ENCODE data around the gene ACOT12.
"Not testable (repeated sequence)": the region's sequence is repeated elsewhere in the genome, so short reads cannot be mapped to it uniquely, and the experiment has no call there.

Gene ACOT12

GRCh38 chr5:81337803-81338202 is 56.1 kb downstream of the ACOT12 start:
- no peak for DNase-seq (ENCODE audit: low read depth)

GRCh38 chr5:81336556-81336955 is 57.4 kb downstream of the ACOT12 start:
- no peak for DNase-seq (ENCODE audit: low read depth)

- DNase-seq (ENCODE audit: low read depth), result no peak
Measured at GRCh38 chr5:81335946-81336345, 58.0 kb downstream of the ACOT12 start.

GRCh38 chr5:81334304-81335061 is 59.5 kb downstream of the ACOT12 start:
- no peak for DNase-seq (ENCODE audit: low read depth)

- DNase-seq (ENCODE audit: low read depth), result no peak
Measured at GRCh38 chr5:81326554-81326953, 67.4 kb downstream of the ACOT12 start.

GRCh38 chr5:81317536-81317935 is 76.4 kb downstream of the ACOT12 start:
- no peak for DNase-seq (ENCODE audit: low read depth)

GRCh38 chr5:81316571-81316970 is 77.4 kb downstream of the ACOT12 start:
- DNase-seq (ENCODE audit: low read depth), result no peak

- no peak for DNase-seq (ENCODE audit: low read depth)
Measured at GRCh38 chr5:81315830-81316229, 78.1 kb downstream of the ACOT12 start.

GRCh38 chr5:81315336-81315735 is 78.6 kb downstream of the ACOT12 start:
- DNase-seq (ENCODE audit: low read depth), result no peak

- no peak for DNase-seq (ENCODE audit: low read depth)
Measured at GRCh38 chr5:81314581-81314980, 79.4 kb downstream of the ACOT12 start.

- DNase-seq (ENCODE audit: low read depth), result no peak
Measured at GRCh38 chr5:81313686-81314085, 80.2 kb downstream of the ACOT12 start.

- no peak for DNase-seq (ENCODE audit: low read depth)
Measured at GRCh38 chr5:81313278-81313677, 80.7 kb downstream of the ACOT12 start.

- DNase-seq (ENCODE audit: low read depth), result no peak
Measured at GRCh38 chr5:81310402-81311063, 83.4 kb downstream of the ACOT12 start.

GRCh38 chr5:81308836-81309235 is 85.1 kb downstream of the ACOT12 start:
- no peak for DNase-seq (ENCODE audit: low read depth)

- DNase-seq (ENCODE audit: low read depth), result no peak
Measured at GRCh38 chr5:81305785-81306184, 88.1 kb downstream of the ACOT12 start.

- no peak for DNase-seq (ENCODE audit: low read depth)
Measured at GRCh38 chr5:81303563-81303962, 90.4 kb downstream of the ACOT12 start.

GRCh38 chr5:81302596-81302995 is 91.3 kb downstream of the ACOT12 start:
- DNase-seq (ENCODE audit: low read depth), result no peak

GRCh38 chr5:81301271-81302015 is 92.5 kb downstream of the ACOT12 start, which contains the start of gene ZCCHC9:
Gene ZCCHC9 (plus strand): TSS chr5:81301587. CDS start chr5:81304758, 3,171 bp downstream.
- DNase-seq (ENCODE audit: low read depth), result peak; percentile 84

- no peak for DNase-seq (ENCODE audit: low read depth)
Measured at GRCh38 chr5:81300921-81301270, 93.0 kb downstream of the ACOT12 start.

GRCh38 chr5:81297531-81297930 is 96.4 kb downstream of the ACOT12 start:
- no peak for DNase-seq (ENCODE audit: low read depth)

GRCh38 chr5:81294021-81294420 is 99.9 kb downstream of the ACOT12 start:
- DNase-seq (ENCODE audit: low read depth), result not testable (repeated sequence)

- DNase-seq (ENCODE audit: low read depth), result no peak
Measured at GRCh38 chr5:81292130-81292529, 101.8 kb downstream of the ACOT12 start.

- DNase-seq (ENCODE audit: low read depth), result no peak
Measured at GRCh38 chr5:81290146-81290545, 103.8 kb downstream of the ACOT12 start.

All from stimulated activated CD8-positive, alpha-beta memory T cell treated with anti-CD3 and anti-CD28 coated beads, Interleukin-15, amount 100 ng/mL, for 1 hour (primary cell).